B cell (primary cell): Measurements from ENCODE around the gene CD58. TPM values are rescaled to one million over a fixed set of nuclear protein-coding genes. Genes with fewer than 3 reads are reported as not detected.

Experiments
- ATAC-seq: fragments of 200-7000 bp; cut with Tn5 transposase; one replicate; pipeline ENCODE4 v1.10.0; 2021; ENCODE audit warnings: low read depth, mild to moderate bottlenecking, moderate number of reproducible peaks, moderate library complexity
- CTCF ChIA-PET: fragments of 350-600 bp; sonication (Branson Sonifier 250); formaldehyde crosslinking; loops from one replicate; lab custom pipeline; 2021; ENCODE audit warnings: antibody characterized with exemption, inconsistent platforms; lab: Charles Lee
- POLR2A ChIA-PET: fragments of 350-600 bp; sonication (Branson Sonifier 250); formaldehyde crosslinking; loops from one replicate; lab custom pipeline; 2021; ENCODE audit warnings: antibody characterized with exemption; lab: Charles Lee
- DNase-seq: peaks from one replicate; pipeline ENCODE4 v3.0.0; 2013
- H2AFZ ChIP-seq: 2 replicates; pipeline ENCODE4 v1.6.1; 2012; ENCODE audit warnings: mild to moderate bottlenecking, low read depth, low read length; ENCODE audit not compliant: insufficient read depth, poor library complexity, severe bottlenecking
- H3K27ac ChIP-seq, 2 donors: 1 replicate in 1 of 2; 2 replicates in 1 of 2; pipeline ENCODE4 v1.5.1; 2012 to 2013; ENCODE audit warnings: low read length in 2 of 2, mild to moderate bottlenecking in 2 of 2, moderate library complexity in 1 of 2
- H3K27me3 ChIP-seq, 4 experiments: fragments of 200-600 bp in 1 of 4; sonication (generic) in 1 of 4; replicated peaks in 1 of 4; 1 replicate in 2 of 4; 2 replicates in 2 of 4; pipeline versions ENCODE4 v1.6.1 to v1.7.0; 2013 to 2016; ENCODE audit warnings: low read length in 3 of 4, mild to moderate bottlenecking in 2 of 4, mixed read lengths in 1 of 4, moderate library complexity in 1 of 4; ENCODE audit not compliant: insufficient read depth in 4 of 4, control insufficient read depth in 3 of 4; ENCODE audit errors: control extremely low read depth in 1 of 4
- H3K36me3 ChIP-seq, 2 experiments: replicated peaks in 1 of 2; 1 replicate in 1 of 2; 2 replicates in 1 of 2; pipeline versions ENCODE4 v1.6.1 to v1.7.1; 2013; ENCODE audit warnings: low read length in 1 of 2; ENCODE audit not compliant: insufficient read depth in 2 of 2, control insufficient read depth in 1 of 2; ENCODE audit errors: control extremely low read depth in 1 of 2, extremely low read depth in 1 of 2
- H3K4me1 ChIP-seq, 2 donors: fragments of 200-600 bp in 1 of 2; sonication (generic) in 1 of 2; 1 replicate in 1 of 2; 2 replicates in 1 of 2; pipeline versions ENCODE4 v1.5.1 to v1.6.1; 2013 to 2017; ENCODE audit warnings: low read length in 2 of 2; ENCODE audit not compliant: control insufficient read depth in 2 of 2, insufficient read depth in 2 of 2
- H3K4me2 ChIP-seq: replicated peaks from 2 replicates; pipeline ENCODE3; 2012; ENCODE audit warnings: mild to moderate bottlenecking, low read depth, low read length; ENCODE audit not compliant: poor library complexity, severe bottlenecking
- H3K4me3 ChIP-seq, 5 experiments: fragments of 200-600 bp in 1 of 5; sonication (generic) in 1 of 5; 1 replicate in 3 of 5; 2 replicates in 2 of 5; pipeline versions ENCODE4 v1.5.1 to v1.7.0; 2011 to 2016; ENCODE audit warnings: low read length in 4 of 5, mild to moderate bottlenecking in 4 of 5, low read depth in 2 of 5, control low read depth in 1 of 5, moderate library complexity in 1 of 5; ENCODE audit not compliant: insufficient read depth in 1 of 5; ENCODE audit errors: control extremely low read depth in 1 of 5, extremely low read depth in 1 of 5
- H3K79me2 ChIP-seq: fragments of 200-600 bp; sonication (generic); one replicate; pipeline ENCODE4 v1.6.0; 2016; ENCODE audit warnings: low read length; ENCODE audit not compliant: control insufficient read depth, insufficient read depth
- H3K9ac ChIP-seq: fragments of 200-600 bp; sonication (generic); 2 replicates; pipeline ENCODE4 v1.6.1; 2017; ENCODE audit warnings: mild to moderate bottlenecking, low read length, moderate library complexity
- H3K9me3 ChIP-seq, 3 donors: one replicate each; pipeline versions ENCODE4 v1.6.1 to v1.7.1; 2013; ENCODE audit warnings: low read length in 2 of 3; ENCODE audit not compliant: control insufficient read depth in 2 of 3, insufficient read depth in 1 of 3; ENCODE audit errors: control extremely low read depth in 1 of 3
- H4K20me1 ChIP-seq: 2 replicates; pipeline ENCODE4 v1.6.0; 2012; ENCODE audit warnings: mild to moderate bottlenecking, low read length; ENCODE audit not compliant: insufficient read depth, control insufficient read depth, poor library complexity, severe bottlenecking
- H3K27ac Mint-ChIP-seq: one replicate; pipeline ENCODE4 v1.8.0; 2021; ENCODE audit warnings: mixed read lengths
- H3K27me3 Mint-ChIP-seq: one replicate; pipeline ENCODE4 v1.8.0; 2021; ENCODE audit warnings: mixed read lengths
- H3K4me1 Mint-ChIP-seq: one replicate; pipeline ENCODE4 v1.8.0; 2021; ENCODE audit warnings: mixed read lengths
- H3K4me3 Mint-ChIP-seq: one replicate; pipeline ENCODE4 v1.8.0; 2021; ENCODE audit warnings: mixed read lengths
- H3K9me3 Mint-ChIP-seq: one replicate; pipeline ENCODE4 v1.8.0; 2022; ENCODE audit warnings: mixed read lengths; ENCODE audit not compliant: insufficient read depth
- EZH2 ChIP-seq: IDR thresholded peaks from 2 replicates; pipeline ENCODE4 v1.6.1; 2012; ENCODE audit warnings: borderline replicate concordance, low read depth, mild to moderate bottlenecking, moderate library complexity, low read length; ENCODE audit not compliant: insufficient read depth, poor library complexity, severe bottlenecking
- WGBS: methylation state at CpG from one replicate; pipeline ENCODE4 v1.1.5; 2013; ENCODE audit warnings: missing lambda C conversion rate; ENCODE audit not compliant: insufficient coverage; 5-methylcytosine and 5-hydroxymethylcytosine counted together
- intact Hi-C: fragments of 100-400 bp; cut with micrococcal nuclease; formaldehyde crosslinking; loops from one replicate; pipeline ENCODE4 v1.10.0; 2022
- polyA plus RNA-seq: library from polyadenylated mRNA; depleted of rRNA; stranded (reverse); fragments of >200 nt; gene quantifications from 2 replicates; pipeline ENCODE4 v1.2.3, GENCODE V29; 2012
- total RNA-seq, 2 donors: library from RNA; stranded (reverse); fragments of 120-200 nt in 1 of 2; gene quantifications; 1 replicate in 1 of 2; 2 replicates in 1 of 2; pipeline versions ENCODE4 v1.2.3 to v1.2.4, GENCODE V29; 2013 to 2022
- TF ChIP-seq, protein P1 (sequence below): fragments of 200-600 bp; IDR thresholded peaks from one replicate; pipeline ENCODE4 v1.8.0; 2022; ENCODE audit warnings: antibody characterized with exemption, mild to moderate bottlenecking

CD58 gene
- total and polyA plus RNA-seq, 2 donors (not counting 1 experiment from before 2014, with no cell fraction given) = 12.3 to 47.6 TPM

DNA sequence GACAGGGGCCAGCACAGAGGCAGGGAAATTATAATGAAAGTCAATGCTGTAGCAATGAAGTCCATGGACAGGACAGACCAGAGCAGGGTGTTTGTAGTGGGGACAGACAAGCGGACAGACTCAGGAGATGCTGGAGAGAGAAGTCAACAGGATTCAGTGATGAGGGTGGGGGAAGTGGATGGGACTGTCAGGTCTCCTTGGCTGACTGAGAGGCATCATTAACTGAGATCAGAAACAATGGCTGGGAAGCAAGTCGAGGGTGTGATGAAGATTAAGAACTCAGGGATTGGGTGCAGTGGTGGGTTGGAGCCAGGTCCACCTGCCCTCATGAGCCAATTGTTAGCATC, 25.5 kb downstream of the CD58 start:
- Histone ChIP-seq H3K4me3 (no peak overlapping the region), H3K9ac (no peak overlapping the region), H4K20me1 (no peaks in the 10 kb centered on the region), H3K27me3 (no peaks in the 10 kb centered on the region), H3K36me3 (peaks cover 0 to 11% of the 10 kb centered on the region in 2 experiments), H3K4me1 (peaks cover 19 to 27% of the 10 kb centered on the region in 2 donors), H3K79me2 (peaks cover 56% of the 10 kb centered on the region), H3K27ac (peak overlapping the region; percentile 45 to 63), H2AFZ (no peak overlapping the region), H3K9me3 (no peaks in the 10 kb centered on the region), H3K4me2 (peak overlapping the region; percentile 9)
- Mint-ChIP-seq H3K4me3 (peak overlapping the region; percentile 73), H3K27ac (peak overlapping the region; percentile 93), H3K4me1 (peaks cover 66% of the 10 kb centered on the region), H3K27me3 (no peaks in the 10 kb centered on the region), H3K9me3 (no peaks in the 10 kb centered on the region)
- ChIA-PET POLR2A (no interaction called here), CTCF (interaction anchor here (1.0 kb wide), 1 partner anchor 50 kb away, joined by 3 read pairs; no protein-coding TSS in a partner anchor)
- 80% methylated on average over 2 of the region's 2 CpGs for WGBS
- TF ChIP-seq, protein P1, sequence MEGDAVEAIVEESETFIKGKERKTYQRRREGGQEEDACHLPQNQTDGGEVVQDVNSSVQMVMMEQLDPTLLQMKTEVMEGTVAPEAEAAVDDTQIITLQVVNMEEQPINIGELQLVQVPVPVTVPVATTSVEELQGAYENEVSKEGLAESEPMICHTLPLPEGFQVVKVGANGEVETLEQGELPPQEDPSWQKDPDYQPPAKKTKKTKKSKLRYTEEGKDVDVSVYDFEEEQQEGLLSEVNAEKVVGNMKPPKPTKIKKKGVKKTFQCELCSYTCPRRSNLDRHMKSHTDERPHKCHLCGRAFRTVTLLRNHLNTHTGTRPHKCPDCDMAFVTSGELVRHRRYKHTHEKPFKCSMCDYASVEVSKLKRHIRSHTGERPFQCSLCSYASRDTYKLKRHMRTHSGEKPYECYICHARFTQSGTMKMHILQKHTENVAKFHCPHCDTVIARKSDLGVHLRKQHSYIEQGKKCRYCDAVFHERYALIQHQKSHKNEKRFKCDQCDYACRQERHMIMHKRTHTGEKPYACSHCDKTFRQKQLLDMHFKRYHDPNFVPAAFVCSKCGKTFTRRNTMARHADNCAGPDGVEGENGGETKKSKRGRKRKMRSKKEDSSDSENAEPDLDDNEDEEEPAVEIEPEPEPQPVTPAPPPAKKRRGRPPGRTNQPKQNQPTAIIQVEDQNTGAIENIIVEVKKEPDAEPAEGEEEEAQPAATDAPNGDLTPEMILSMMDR = no peak
- no peak for TF ChIP-seq EZH2
- DNase-seq (no peak), ATAC-seq (no peak)
- intact Hi-C loops = loop anchor here (2.0 kb wide), 1 partner anchor 15 kb away; no protein-coding TSS in a partner anchor

DNA sequence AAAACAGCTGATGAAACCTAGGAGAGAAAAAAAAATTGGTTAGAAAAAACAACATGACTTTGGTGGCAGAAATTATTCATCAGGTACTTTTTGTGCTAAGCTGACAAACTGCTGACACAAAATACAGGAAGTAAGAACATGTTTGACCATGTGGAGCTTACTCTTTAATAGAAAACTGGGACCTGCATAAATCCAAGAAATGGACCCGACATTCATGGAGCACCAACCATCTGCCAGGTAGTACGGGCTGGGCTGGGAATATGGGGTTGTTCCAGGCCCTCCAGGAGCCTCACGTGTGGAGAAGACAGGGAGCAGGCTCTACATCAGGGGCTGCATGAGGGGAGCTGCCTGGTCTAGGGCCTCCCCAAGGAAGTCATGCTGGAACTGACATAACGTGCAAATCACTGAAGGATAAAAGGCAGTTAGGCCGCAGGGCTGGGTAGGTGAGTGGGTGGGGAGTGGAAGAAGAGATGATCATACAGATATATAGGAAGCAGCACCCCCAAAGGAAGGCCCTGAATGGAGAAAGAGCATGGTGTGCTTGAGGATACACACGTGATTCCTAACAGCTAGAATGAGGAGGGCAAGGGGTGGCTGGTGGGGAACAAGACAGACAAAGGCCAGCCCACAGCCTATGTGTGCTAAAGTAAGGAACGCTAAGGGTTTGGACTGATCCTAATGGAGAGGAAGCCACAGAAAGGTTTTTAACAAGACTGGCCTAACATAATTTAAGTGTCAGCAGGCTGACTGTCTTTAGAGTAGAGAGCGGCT, 26.1 kb downstream of the CD58 start:
- peak overlapping the region; percentile 93 for H3K27ac Mint-ChIP-seq
- POLR2A ChIA-PET = interaction anchor here (0.9 kb wide), 1 partner anchor 29 kb away, joined by 3 read pairs; no protein-coding TSS in a partner anchor
- Histone ChIP-seq H2AFZ (peak overlapping the region; percentile 5), H3K4me1 (peaks cover 25 to 33% of the 10 kb centered on the region in 2 donors), H3K36me3 (peaks cover 0 to 11% of the 10 kb centered on the region in 2 experiments), H3K9me3 (no peaks in the 10 kb centered on the region), H4K20me1 (no peaks in the 10 kb centered on the region), H3K27ac (peak overlapping the region; percentile 45 to 63), H3K27me3 (no peaks in the 10 kb centered on the region), H3K4me3 (no peak overlapping the region), H3K79me2 (peaks cover 50% of the 10 kb centered on the region), H3K4me2 (peak overlapping the region; percentile 9), H3K9ac (no peak overlapping the region)
- peak; percentile 53 for ATAC-seq
- no peaks in the 10 kb centered on the region for H3K9me3 Mint-ChIP-seq
- TF ChIP-seq, protein P1 = no peak
- TF ChIP-seq EZH2 = no peak
- intact Hi-C loops = loop anchor here (2.0 kb wide), 1 partner anchor 16 kb away; no protein-coding TSS in a partner anchor
- DNase-seq = peak; percentile 41
- peak overlapping the region; percentile 73 for H3K4me3 Mint-ChIP-seq
- WGBS = 44% methylated on average over 7 of the region's 8 CpGs
- CTCF ChIA-PET = interaction anchor here (0.8 to 2.5 kb wide), 7 partner anchors 11 to 128 kb away, joined by 3 to 12 read pairs (median 3); no protein-coding TSS in a partner anchor
- peaks cover 69% of the 10 kb centered on the region for H3K4me1 Mint-ChIP-seq
- no peaks in the 10 kb centered on the region for H3K27me3 Mint-ChIP-seq
